H1 (cell line): Measurements from ENCODE around the gene FAM168B. TPM values are rescaled to one million over a fixed set of nuclear protein-coding genes. Genes with fewer than 3 reads are reported as not detected.

Source experiments
- CTCF ChIA-PET: fragments of 300-600 bp; sonication (Branson Sonifier 250); formaldehyde crosslinking; loops from one replicate; lab custom pipeline; 2021; ENCODE audit not compliant: partially characterized antibody; lab: Charles Lee
- POLR2A ChIA-PET: fragments of 300-600 bp; sonication (Branson Sonifier 250); formaldehyde crosslinking; loops from one replicate; lab custom pipeline; 2021; ENCODE audit warnings: inconsistent platforms; ENCODE audit not compliant: partially characterized antibody; lab: Charles Lee
- DNase-seq, 2 experiments: peaks; one replicate each; pipeline versions ENCODE4 v3.0.0 to v3.0.0-alpha.2; 2010 to 2022; ENCODE audit warnings: low spot score in 2 of 2, low read depth in 1 of 2, mixed read lengths in 1 of 2
- FAIRE-seq: peaks from 2 replicates; lab custom pipeline; 2011; peaks lifted over from hg19 to GRCh38; lab: Jason Lieb, UNC
- H2AFZ ChIP-seq: 2 replicates; pipeline ENCODE4 v1.8.1; 2012; ENCODE audit warnings: low read length, inconsistent platforms
- H2AK5ac ChIP-seq: 2 replicates; pipeline ENCODE4 v1.6.1; 2013; ENCODE audit warnings: low read depth, low read length
- H2BK120ac ChIP-seq: replicated peaks from 2 replicates; pipeline ENCODE3; 2013; ENCODE audit warnings: low read depth, low read length, inconsistent platforms
- H2BK12ac ChIP-seq: 2 replicates; pipeline ENCODE4 v1.6.1; 2013; ENCODE audit warnings: low read depth, low read length
- H2BK15ac ChIP-seq: 2 replicates; pipeline ENCODE4 v1.6.1; 2013; ENCODE audit warnings: low read length
- H2BK20ac ChIP-seq: 2 replicates; pipeline ENCODE4 v1.6.1; 2013; ENCODE audit warnings: low read length
- H2BK5ac ChIP-seq: 2 replicates; pipeline ENCODE4 v1.6.1; 2013; ENCODE audit warnings: low read depth, low read length
- H3K14ac ChIP-seq: 2 replicates; pipeline ENCODE4 v1.6.1; 2013; ENCODE audit warnings: inconsistent platforms; ENCODE audit not compliant: insufficient read length
- H3K18ac ChIP-seq: 2 replicates; pipeline ENCODE4 v1.6.1; 2013; ENCODE audit warnings: low read length; ENCODE audit errors: extremely low read depth
- H3K23ac ChIP-seq: 2 replicates; pipeline ENCODE4 v1.6.1; 2013; ENCODE audit warnings: inconsistent platforms; ENCODE audit not compliant: insufficient read length
- H3K23me2 ChIP-seq: 2 replicates; pipeline ENCODE4 v1.6.1; 2013; ENCODE audit warnings: low read depth, low read length
- H3K27ac ChIP-seq: 2 replicates; pipeline ENCODE4 v1.6.1; 2011; ENCODE audit warnings: low read depth, low read length, inconsistent platforms
- H3K27me3 ChIP-seq, 4 experiments: replicated peaks in 1 of 4; 1 replicate in 1 of 4; 2 replicates in 3 of 4; pipeline versions ENCODE4 v1.6.1 to v1.8.1; 2011 to 2013; ENCODE audit warnings: low read length in 3 of 4, mild to moderate bottlenecking in 3 of 4, inconsistent platforms in 2 of 4, mixed read lengths in 2 of 4, moderate library complexity in 1 of 4; ENCODE audit not compliant: control insufficient read depth in 3 of 4, insufficient read depth in 3 of 4; ENCODE audit errors: extremely low read depth in 1 of 4
- H3K36me3 ChIP-seq, 4 experiments: 2 replicates each; pipeline versions ENCODE4 v1.6.1 to v1.8.1; 2011 to 2013; ENCODE audit warnings: mild to moderate bottlenecking in 4 of 4, low read length in 3 of 4, moderate library complexity in 2 of 4, control low read depth in 1 of 4, inconsistent platforms in 1 of 4; ENCODE audit not compliant: insufficient read depth in 4 of 4, control insufficient read depth in 2 of 4
- H3K4ac ChIP-seq: replicated peaks from 2 replicates; pipeline ENCODE3; 2013; ENCODE audit warnings: low read length, low read depth, mixed read lengths, inconsistent platforms; ENCODE audit not compliant: insufficient read length
- H3K4me1 ChIP-seq, 4 experiments: replicated peaks in 1 of 4; 1 replicate in 1 of 4; 2 replicates in 3 of 4; pipeline versions ENCODE4 v1.6.1 to v1.8.1; 2011 to 2013; ENCODE audit warnings: low read length in 3 of 4, inconsistent platforms in 2 of 4, mixed read lengths in 1 of 4; ENCODE audit not compliant: insufficient read depth in 4 of 4, control insufficient read depth in 3 of 4
- H3K4me2 ChIP-seq, 2 experiments: 2 replicates each; pipeline versions ENCODE4 v1.6.1 to v1.8.1; 2011 to 2013; ENCODE audit warnings: low read depth in 2 of 2, low read length in 2 of 2, control low read depth in 1 of 2, inconsistent platforms in 1 of 2, mild to moderate bottlenecking in 1 of 2; ENCODE audit not compliant: insufficient read depth in 1 of 2
- H3K4me3 ChIP-seq, 4 experiments: fragments of 200-600, 300-600 bp in 1 of 4; sonication (generic), shearing (Covaris generic), sonication (Bioruptor Twin) in 1 of 4; 2 replicates each; pipeline versions ENCODE4 v1.5.1 to v1.8.1; 2011 to 2016; ENCODE audit warnings: low read length in 4 of 4, low read depth in 3 of 4, control low read depth in 2 of 4, inconsistent platforms in 2 of 4, mild to moderate bottlenecking in 2 of 4, mixed read lengths in 1 of 4, moderate library complexity in 1 of 4; ENCODE audit not compliant: insufficient read depth in 2 of 4; ENCODE audit errors: extremely low read depth in 1 of 4
- H3K56ac ChIP-seq: replicated peaks from 2 replicates; pipeline ENCODE3; 2013; ENCODE audit warnings: low read depth, mild to moderate bottlenecking, mixed read lengths, low read length, inconsistent platforms; ENCODE audit not compliant: insufficient read length
- H3K79me1 ChIP-seq: 2 replicates; pipeline ENCODE4 v1.6.1; 2013; ENCODE audit warnings: low read depth, low read length, control low read depth
- H3K79me2 ChIP-seq, 2 experiments: 2 replicates each; pipeline versions ENCODE4 v1.6.1 to v1.8.1; 2012 to 2013; ENCODE audit warnings: low read length in 2 of 2, mild to moderate bottlenecking in 2 of 2, inconsistent platforms in 1 of 2; ENCODE audit not compliant: insufficient read depth in 2 of 2, control insufficient read depth in 1 of 2
- H3K9ac ChIP-seq, 4 experiments: replicated peaks in 1 of 4; 1 replicate in 1 of 4; 2 replicates in 3 of 4; pipeline versions ENCODE4 v1.6.1 to v1.8.1; 2011 to 2013; ENCODE audit warnings: low read depth in 3 of 4, low read length in 3 of 4, control low read depth in 2 of 4, mild to moderate bottlenecking in 2 of 4, moderate library complexity in 2 of 4, inconsistent platforms in 1 of 4; ENCODE audit errors: extremely low read depth in 1 of 4
- H3K9me3 ChIP-seq, 2 experiments: 2 replicates each; pipeline versions ENCODE4 v1.6.1 to v1.8.1; 2012 to 2013; ENCODE audit warnings: mild to moderate bottlenecking in 2 of 2, moderate library complexity in 2 of 2, control low read depth in 1 of 2, inconsistent platforms in 1 of 2, low read depth in 1 of 2, low read length in 1 of 2, mixed read lengths in 1 of 2; ENCODE audit not compliant: insufficient read depth in 2 of 2
- H4K20me1 ChIP-seq, 2 experiments: replicated peaks in 1 of 2; 2 replicates each; pipeline versions ENCODE3 to v1.8.1; 2011 to 2013; ENCODE audit warnings: inconsistent platforms in 2 of 2, low read length in 2 of 2, mild to moderate bottlenecking in 1 of 2; ENCODE audit not compliant: insufficient read depth in 2 of 2, control insufficient read depth in 1 of 2
- H4K5ac ChIP-seq: 2 replicates; pipeline ENCODE4 v1.6.1; 2013; ENCODE audit warnings: low read length, low read depth, mixed read lengths, inconsistent platforms; ENCODE audit not compliant: insufficient read length
- H4K8ac ChIP-seq: 2 replicates; pipeline ENCODE4 v1.8.0; 2013; ENCODE audit warnings: mild to moderate bottlenecking, moderate library complexity, low read length, inconsistent platforms; ENCODE audit not compliant: insufficient read depth; ENCODE audit errors: extremely low read depth
- H4K91ac ChIP-seq: replicated peaks from 2 replicates; pipeline ENCODE3; 2013; ENCODE audit warnings: low read length, mixed read lengths, inconsistent platforms; ENCODE audit not compliant: insufficient read length
- CEBPB ChIP-seq: IDR thresholded peaks from 2 replicates; pipeline ENCODE4 v1.6.1; 2012; ENCODE audit warnings: low read depth, low read length
- CHD1 ChIP-seq: IDR thresholded peaks from 2 replicates; pipeline ENCODE4 v1.6.1; 2012; ENCODE audit warnings: low read depth, low read length, improper control_type of control experiment
- GABPA ChIP-seq: IDR thresholded peaks from 2 replicates; pipeline ENCODE4 v1.6.1; 2011; ENCODE audit warnings: mild to moderate bottlenecking, low read length, moderate library complexity, borderline replicate concordance; ENCODE audit not compliant: insufficient read depth
- JUND ChIP-seq: IDR thresholded peaks from 2 replicates; pipeline ENCODE4 v1.6.1; 2011; ENCODE audit warnings: mild to moderate bottlenecking, improper control_type of control experiment, low read length
- MAFK ChIP-seq: IDR thresholded peaks from 2 replicates; pipeline ENCODE4 v1.6.1; 2012; ENCODE audit warnings: low read depth, mild to moderate bottlenecking, improper control_type of control experiment, low read length
- POLR2AphosphoS5 ChIP-seq: IDR thresholded peaks from 2 replicates; pipeline ENCODE4 v1.6.1; 2011; ENCODE audit warnings: low read depth, low read length
- RBBP5 ChIP-seq: IDR thresholded peaks from 2 replicates; pipeline ENCODE4 v1.7.1; 2012; ENCODE audit warnings: low read depth, mild to moderate bottlenecking, inconsistent platforms, low read length, moderate library complexity, borderline replicate concordance
- SIX5 ChIP-seq: IDR thresholded peaks from 2 replicates; pipeline ENCODE4 v1.6.1; 2011; ENCODE audit warnings: mild to moderate bottlenecking, low read depth, low read length
- TCF12 ChIP-seq: IDR thresholded peaks from 2 replicates; pipeline ENCODE4 v1.6.1; 2011; ENCODE audit warnings: low read depth, mild to moderate bottlenecking, low read length
- WGBS, 2 experiments: shearing (Covaris generic) in 1 of 2; methylation state at CpG; one replicate each; pipeline versions ENCODE4 v1.1.6 to v1.1.7; 2013 to 2015; ENCODE audit warnings: low lambda C conversion rate in 2 of 2, mixed read lengths in 2 of 2, inconsistent platforms in 1 of 2, low coverage in 1 of 2, missing lambda C conversion rate in 1 of 2; ENCODE audit not compliant: insufficient replicate concordance in 2 of 2, insufficient coverage in 1 of 2, insufficient read length in 1 of 2; ENCODE audit errors: extremely low coverage in 1 of 2, missing lambda C conversion rate in 1 of 2; 5-methylcytosine and 5-hydroxymethylcytosine counted together
- polyA plus RNA-seq, 7 experiments: library from polyadenylated mRNA; depleted of rRNA in 3 of 7; stranded (reverse) in 5 of 7; unstranded in 2 of 7; fragments of >200 nt in 5 of 7; fragments of 200-250 nt in 2 of 7; gene quantifications; 1 replicate in 5 of 7; 2 replicates in 1 of 7; 4 replicates in 1 of 7; pipeline versions ENCODE4 v1.2.1 to v1.2.3, GENCODE V29; 2011 to 2013; ENCODE audit warnings: missing spikeins in 2 of 7, mixed read lengths in 2 of 7
- total RNA-seq: library from RNA; stranded (reverse); fragmentation: NEBNext Ultra II Directional; extraction: Animal tissue kit (Norgen Biotek cat#: 25700); gene quantifications from 2 replicates; pipeline ENCODE4 v1.2.1, GENCODE V29; 2021
- TF ChIP-seq, protein P1 (sequence below): IDR thresholded peaks from 2 replicates; pipeline ENCODE4 v1.6.1; 2011; ENCODE audit warnings: low read depth, mild to moderate bottlenecking, low read length; ENCODE audit not compliant: insufficient read depth

The FAM168B gene
- total and polyA plus RNA-seq, 2 of the 8 experiments (the other 6 are each of a cell fraction or from before 2014, with no cell fraction given) = 61.9 to 123 TPM

DNA sequence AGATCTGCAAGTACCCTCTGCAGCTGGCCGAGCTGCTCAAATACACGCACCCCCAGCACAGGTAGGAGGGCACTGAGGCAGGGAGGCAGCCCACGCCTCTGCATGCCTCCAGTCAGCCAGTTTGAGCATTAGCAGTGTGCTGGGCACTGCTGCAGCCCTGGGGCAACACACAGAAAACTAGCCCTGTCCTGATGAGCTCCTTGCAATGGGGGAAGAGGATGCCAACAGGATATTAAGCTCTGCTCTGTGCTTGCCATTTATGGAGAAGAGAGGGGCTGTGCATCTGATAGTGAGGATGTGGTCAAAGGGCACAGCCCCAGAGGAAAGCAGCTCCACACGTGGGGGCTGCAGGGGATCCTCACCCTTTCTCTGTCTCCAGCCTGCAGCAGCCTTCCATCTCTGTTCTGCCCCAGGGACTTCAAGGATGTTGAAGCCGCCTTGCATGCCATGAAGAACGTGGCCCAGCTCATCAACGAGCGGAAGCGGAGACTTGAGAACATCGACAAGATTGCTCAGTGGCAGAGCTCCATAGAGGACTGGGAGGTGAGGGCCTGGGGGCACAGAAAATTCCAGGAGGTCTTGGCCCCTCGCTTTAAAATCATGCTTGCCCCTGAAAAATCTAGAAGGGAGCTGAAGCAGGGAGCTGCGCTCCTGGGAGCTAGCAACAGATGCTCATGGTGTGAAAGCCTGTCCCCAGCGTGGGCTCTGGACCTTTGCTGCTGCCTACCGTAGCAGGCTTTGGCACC, 51.7 kb downstream of the FAM168B start:
- 90% methylated on average over 14 of the region's 14 CpGs; no CpG with 5 or more reads in 1 of the 2 experiments for WGBS, 2 experiments
- Histone ChIP-seq H2AK5ac (no peak overlapping the region), H4K5ac (no peak overlapping the region), H3K18ac (no peak overlapping the region), H3K27me3 (peaks cover 0 to 1% (median 0%) of the 10 kb centered on the region in 4 experiments; a peak in 1 of 7 replicates), H3K23ac (no peak overlapping the region), H3K79me2 (no peaks in the 10 kb centered on the region), H3K4me2 (no peak overlapping the region), H3K4me1 (peaks cover 0 to 5% (median 0%) of the 10 kb centered on the region in 4 experiments; a peak in 3 of 7 replicates), H3K27ac (no peak overlapping the region), H2BK12ac (no peak overlapping the region), H4K8ac (no peak overlapping the region), H2AFZ (no peak overlapping the region), H3K4ac (no peak overlapping the region), H4K20me1 (peaks cover 0 to 10% of the 10 kb centered on the region in 2 experiments), H2BK120ac (no peak overlapping the region), H3K9me3 (no peaks in the 10 kb centered on the region), H4K91ac (no peak overlapping the region), H3K4me3 (no peak overlapping the region), H3K56ac (no peak overlapping the region), H2BK15ac (no peak overlapping the region), H3K14ac (no peak overlapping the region), H2BK20ac (no peak overlapping the region), H3K23me2 (no peaks in the 10 kb centered on the region), H3K36me3 (peaks cover 0 to 3% (median 0%) of the 10 kb centered on the region in 4 experiments; a peak in 1 of 8 replicates), H3K9ac (no peak overlapping the region), H3K79me1 (no peaks in the 10 kb centered on the region), H2BK5ac (no peak overlapping the region)
- DNase-seq (no peak), FAIRE-seq (no peak)
- POLR2A ChIA-PET = interaction anchor here (0.9 to 1.2 kb wide), 3 partner anchors 8 to 12 kb away, joined by 3 to 4 read pairs (median 4); no protein-coding TSS in a partner anchor
- TF ChIP-seq RBBP5 (no peak), POLR2AphosphoS5 (no peak), MAFK (no peak), TCF12 (no peak), SIX5 (no peak), GABPA (no peak), CHD1 (no peak), CEBPB (no peak), JUND (no peak)
- TF ChIP-seq, protein P1, sequence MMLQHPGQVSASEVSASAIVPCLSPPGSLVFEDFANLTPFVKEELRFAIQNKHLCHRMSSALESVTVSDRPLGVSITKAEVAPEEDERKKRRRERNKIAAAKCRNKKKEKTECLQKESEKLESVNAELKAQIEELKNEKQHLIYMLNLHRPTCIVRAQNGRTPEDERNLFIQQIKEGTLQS = no peak
- CTCF ChIA-PET = interaction anchor here (0.6 to 2.7 kb wide), 10 partner anchors 10 to 403 kb away, joined by 3 to 12 read pairs (median 3); no protein-coding TSS in a partner anchor
